Activated T-helper 1 cell treated with anti-CD3 and anti-CD28 coated beads, Interleukin-12 subunit alpha, Interleukin-12 subunit beta, Interleukin-2, Interleukin-4 antibody, amounts not matched to agents 30 ng/mL and 10 ng/mL and 1 ng/mL, durations not matched to agents 14 hours and 24 hours and 36 hours (primary cell): Measurements from ENCODE around the gene TMEM72. TPM values are rescaled to one million over a fixed set of nuclear protein-coding genes. Genes with fewer than 3 reads are reported as not detected.
"Not testable (repeated sequence)": the region's sequence is repeated elsewhere in the genome, so short reads cannot be mapped to it uniquely, and the experiment has no call there.

Source experiments
- DNase-seq: peaks from one replicate; pipeline ENCODE4 v3.0.0; 2021; ENCODE audit warnings: low spot score
- H3K27ac Mint-ChIP-seq: one replicate; pipeline ENCODE4 v1.8.0; 2021; ENCODE audit warnings: mild to moderate bottlenecking, mixed read lengths
- H3K27me3 Mint-ChIP-seq: one replicate; pipeline ENCODE4 v1.8.0; 2022; ENCODE audit warnings: mild to moderate bottlenecking, moderate library complexity, mixed read lengths; ENCODE audit not compliant: insufficient read depth
- H3K36me3 Mint-ChIP-seq: one replicate; pipeline ENCODE4 v1.8.0; 2021; ENCODE audit warnings: low read depth, mixed read lengths
- H3K4me1 Mint-ChIP-seq: one replicate; pipeline ENCODE4 v1.8.0; 2021; ENCODE audit warnings: low read depth, mixed read lengths
- H3K4me3 Mint-ChIP-seq: one replicate; pipeline ENCODE4 v1.8.0; 2021; ENCODE audit warnings: mild to moderate bottlenecking, moderate library complexity, mixed read lengths
- H3K9me3 Mint-ChIP-seq: one replicate; pipeline ENCODE4 v1.8.0; 2021; ENCODE audit warnings: mixed read lengths
- intact Hi-C: fragments of 100-400 bp; cut with micrococcal nuclease; formaldehyde crosslinking; loops from one replicate; pipeline ENCODE4 v1.15.1; 2024
- total RNA-seq: library from RNA; stranded (reverse); gene quantifications from 2 replicates; pipeline ENCODE4 v1.2.3, GENCODE V29; 2022

Gene TMEM72
- not detected in 2 replicates for total RNA-seq

DNA sequence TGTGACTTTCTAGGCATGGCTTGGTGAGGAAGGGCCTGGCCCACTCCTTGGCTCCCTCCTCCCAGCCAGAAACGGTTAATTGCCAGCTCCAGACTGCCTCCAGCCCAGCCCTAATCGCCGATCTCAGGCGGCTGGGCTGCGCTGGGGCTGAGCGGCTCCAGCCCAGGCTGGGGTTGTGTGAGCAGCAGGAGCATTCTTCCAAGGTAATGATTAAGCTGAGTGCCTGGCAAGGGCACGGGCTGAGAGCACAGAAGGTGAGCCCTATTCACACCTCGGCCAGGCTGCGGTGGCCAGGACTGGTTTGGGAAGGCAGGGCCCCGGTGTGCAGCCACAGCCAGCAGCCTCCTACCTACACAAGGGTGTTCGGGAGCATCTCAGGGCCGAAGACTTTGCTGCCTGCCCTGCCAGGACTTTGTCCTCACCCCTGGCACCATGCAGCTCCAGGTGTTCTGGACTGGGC lies at the start of gene TMEM72:
Gene TMEM72 (plus strand): TSS at position 257 of the 460 bp plus-strand sequence. CDS start 176 bp downstream, at position 433.
- no peak for DNase-seq
- Mint-ChIP-seq H3K36me3 (no peaks in the 10 kb centered on the region), H3K4me1 (peaks cover 14% of the 10 kb centered on the region), H3K27me3 (peaks cover 5% of the 10 kb centered on the region), H3K9me3 (no peaks in the 10 kb centered on the region), H3K27ac (no peak within 1 kb of the TSS), H3K4me3 (no peak within 1 kb of the TSS)
- intact Hi-C loops, result no loop called here

DNA sequence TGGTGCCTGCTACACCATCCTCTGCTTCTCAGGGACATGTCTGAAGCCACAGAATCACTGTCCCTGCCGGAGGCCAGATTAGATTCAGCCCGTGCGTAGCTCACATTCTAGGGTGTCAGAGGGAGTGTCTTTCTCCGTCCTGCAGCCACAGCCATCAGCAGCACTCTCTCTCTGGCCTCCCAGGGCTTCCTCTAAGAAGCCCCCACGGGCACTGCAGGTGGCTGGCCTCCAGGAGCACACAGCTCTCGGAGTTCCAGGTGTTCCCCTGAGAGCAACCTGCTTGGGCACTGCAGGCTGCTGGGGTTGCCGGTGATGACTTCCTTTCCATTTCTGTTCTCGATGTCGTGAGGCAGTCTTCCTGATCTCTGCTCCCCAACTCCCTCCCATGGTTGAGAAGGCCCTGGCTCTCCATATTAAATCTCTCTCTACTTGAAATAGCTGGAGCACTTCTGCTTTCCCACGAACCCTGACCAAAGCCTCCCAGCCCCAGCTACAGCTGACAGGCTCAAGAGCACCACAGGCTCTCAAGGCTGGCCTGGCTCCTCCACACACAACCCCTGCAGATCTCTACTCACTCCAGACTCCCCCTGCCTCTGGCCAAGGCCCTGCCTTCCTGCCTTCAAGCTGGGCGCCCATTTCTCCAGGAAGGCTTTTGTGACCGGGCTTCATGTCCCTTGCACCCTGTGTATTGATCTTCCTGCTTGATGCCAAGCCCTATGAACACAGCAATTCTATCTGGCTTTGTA lies 49.0 kb upstream of the TMEM72 start:
- Mint-ChIP-seq H3K27me3 (peaks cover 33% of the 10 kb centered on the region), H3K9me3 (no peaks in the 10 kb centered on the region)
- intact Hi-C loops, result no loop called here

DNA sequence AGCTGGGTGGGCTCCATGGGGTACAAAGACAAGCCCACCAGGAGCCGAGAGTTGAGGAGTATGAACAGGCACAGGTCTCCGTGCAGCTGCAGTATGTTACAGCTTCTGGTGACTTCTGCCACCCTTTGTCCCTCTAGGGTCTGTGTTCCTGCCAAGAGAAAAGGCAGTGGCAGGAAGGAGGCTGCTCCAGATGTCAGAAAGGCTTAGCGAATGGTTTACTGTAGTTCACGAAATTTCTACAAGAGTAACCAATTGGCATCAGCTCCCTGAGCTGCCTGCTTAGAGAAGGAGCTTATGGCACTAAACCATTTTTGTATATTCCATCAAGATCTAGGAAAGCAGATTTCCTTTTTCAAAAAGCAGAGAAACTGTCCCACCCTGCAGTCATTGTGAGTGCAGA lies 48.2 kb upstream of the TMEM72 start:
- Mint-ChIP-seq H3K4me3 (no peak overlapping the region), H3K27ac (no peak overlapping the region), H3K27me3 (peaks cover 40% of the 10 kb centered on the region), H3K36me3 (no peaks in the 10 kb centered on the region), H3K9me3 (no peaks in the 10 kb centered on the region), H3K4me1 (peaks cover 17% of the 10 kb centered on the region)
- intact Hi-C loops, result no loop called here
- DNase-seq, result no peak

More for the DNA sequence above, 49.0 kb upstream of the TMEM72 start:
- no peak overlapping the region for H3K27ac Mint-ChIP-seq
- no peak for DNase-seq
- no peaks in the 10 kb centered on the region for H3K36me3 Mint-ChIP-seq
- H3K4me1 Mint-ChIP-seq, result peaks cover 17% of the 10 kb centered on the region
- H3K4me3 Mint-ChIP-seq, result no peak overlapping the region

DNA sequence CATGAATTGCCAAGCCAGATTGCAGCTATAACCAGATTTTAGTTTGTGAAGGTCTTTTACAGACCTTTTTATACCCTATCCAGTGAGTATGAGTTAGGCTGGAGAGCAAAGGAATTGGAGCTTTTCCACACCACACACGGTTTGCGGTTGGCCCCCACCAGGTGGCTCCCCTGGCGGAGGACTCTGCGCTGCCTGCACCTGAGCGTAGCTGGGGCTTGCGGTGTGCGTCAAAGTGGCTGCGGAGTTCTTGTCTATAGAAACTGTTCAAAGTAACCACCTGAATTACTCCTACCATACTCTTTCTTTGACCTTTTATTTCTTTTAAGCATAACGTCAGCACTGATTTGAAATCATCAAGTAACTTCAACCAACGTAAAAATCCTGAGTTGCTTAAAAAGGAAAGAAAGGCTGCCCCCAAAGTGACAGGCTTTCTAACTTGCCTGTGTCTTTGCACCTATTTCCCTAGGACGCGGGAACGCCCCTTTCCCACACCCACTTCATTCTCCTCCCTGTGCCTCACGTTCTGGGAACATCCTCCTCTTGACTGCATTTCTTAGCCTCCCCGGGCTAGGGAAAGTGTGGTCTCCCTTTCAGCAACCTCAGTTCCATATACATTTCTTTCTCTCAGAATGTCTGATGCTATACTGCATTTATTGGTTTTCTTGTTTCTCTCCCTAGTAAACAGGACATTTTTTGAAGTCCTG lies 47.6 kb upstream of the TMEM72 start:
- Mint-ChIP-seq H3K27me3 (peaks cover 44% of the 10 kb centered on the region), H3K4me3 (peak overlapping the region; percentile 89), H3K9me3 (no peaks in the 10 kb centered on the region), H3K36me3 (no peaks in the 10 kb centered on the region), H3K27ac (no peak overlapping the region), H3K4me1 (peaks cover 17% of the 10 kb centered on the region)
- intact Hi-C loops, result loop anchor here (1.0 kb wide), 2 partner anchors 15 to 1192 kb away; no protein-coding TSS in a partner anchor
- DNase-seq, result no peak

DNA sequence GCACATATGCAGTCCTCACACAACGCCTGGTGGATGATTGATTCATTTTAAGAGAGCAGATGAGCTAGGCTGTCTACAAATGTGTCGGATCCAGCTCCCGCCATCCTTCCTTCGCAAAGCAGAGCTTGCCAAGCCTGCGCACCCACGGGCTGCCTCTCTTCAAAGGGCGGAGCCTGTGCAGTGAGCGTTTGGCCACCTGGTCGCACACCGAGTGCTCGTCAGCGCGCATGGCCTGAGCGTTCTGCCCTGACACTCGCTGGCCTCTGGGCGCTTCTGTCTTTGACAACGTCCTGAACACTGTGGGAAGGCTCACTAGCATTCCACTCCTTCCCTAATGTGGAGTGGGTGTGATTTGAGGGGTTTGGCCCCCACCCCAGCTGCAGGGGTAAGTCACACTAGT lies 47.1 kb upstream of the TMEM72 start:
- H3K4me1 Mint-ChIP-seq, result peaks cover 17% of the 10 kb centered on the region
- H3K9me3 Mint-ChIP-seq, result no peaks in the 10 kb centered on the region
- H3K4me3 Mint-ChIP-seq, result peak overlapping the region; percentile 89
- DNase-seq, result no peak
- H3K36me3 Mint-ChIP-seq, result no peaks in the 10 kb centered on the region
- peak overlapping the region; percentile 43 for H3K27ac Mint-ChIP-seq
- H3K27me3 Mint-ChIP-seq, result peaks cover 48% of the 10 kb centered on the region
- intact Hi-C loops, result loop anchor here (1.0 kb wide), 2 partner anchors 14 to 1193 kb away; no protein-coding TSS in a partner anchor

DNA sequence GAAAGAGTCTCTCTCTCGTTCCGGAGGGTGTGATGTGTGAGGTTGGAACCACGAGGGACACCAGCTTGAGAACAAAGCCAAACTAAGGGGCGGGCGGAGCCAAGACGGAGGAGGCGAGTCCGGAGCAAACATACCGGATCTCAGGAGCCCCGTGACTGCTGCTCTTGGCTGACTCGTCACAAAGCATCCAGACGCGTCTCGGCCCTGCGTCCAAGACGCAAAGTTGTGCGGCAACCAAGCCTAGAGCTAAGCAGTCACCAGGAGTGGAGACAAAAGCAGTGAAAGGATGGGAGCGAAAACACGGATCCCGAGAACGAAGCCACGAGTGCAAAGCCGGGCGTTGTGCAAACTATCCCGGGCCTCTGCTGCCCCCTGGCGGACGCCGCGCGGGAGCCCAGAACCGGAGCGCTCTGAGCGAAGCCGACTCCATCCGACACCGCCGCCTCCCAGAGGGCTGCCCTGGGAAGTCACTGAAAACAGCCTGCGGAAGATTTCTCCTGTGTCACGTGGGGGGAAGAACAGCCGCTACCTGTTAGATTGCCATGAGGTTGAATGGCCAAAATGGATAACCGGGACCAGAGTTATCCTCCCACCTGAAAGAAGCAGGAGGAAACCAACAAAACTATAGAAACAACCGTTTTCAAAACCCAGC lies 46.4 kb upstream of the TMEM72 start:
- DNase-seq, result peak; percentile 72
- peaks cover 51% of the 10 kb centered on the region for H3K27me3 Mint-ChIP-seq
- peaks cover 17% of the 10 kb centered on the region for H3K4me1 Mint-ChIP-seq
- H3K4me3 Mint-ChIP-seq, result peak overlapping the region; percentile 89
- H3K27ac Mint-ChIP-seq, result peak overlapping the region; percentile 54
- H3K9me3 Mint-ChIP-seq, result no peaks in the 10 kb centered on the region
- intact Hi-C loops, result loop anchor here (1.0 to 5.0 kb wide), 3 partner anchors 14 to 1193 kb away; partner anchors contain the start of gene CXCL12
- H3K36me3 Mint-ChIP-seq, result no peaks in the 10 kb centered on the region

DNA sequence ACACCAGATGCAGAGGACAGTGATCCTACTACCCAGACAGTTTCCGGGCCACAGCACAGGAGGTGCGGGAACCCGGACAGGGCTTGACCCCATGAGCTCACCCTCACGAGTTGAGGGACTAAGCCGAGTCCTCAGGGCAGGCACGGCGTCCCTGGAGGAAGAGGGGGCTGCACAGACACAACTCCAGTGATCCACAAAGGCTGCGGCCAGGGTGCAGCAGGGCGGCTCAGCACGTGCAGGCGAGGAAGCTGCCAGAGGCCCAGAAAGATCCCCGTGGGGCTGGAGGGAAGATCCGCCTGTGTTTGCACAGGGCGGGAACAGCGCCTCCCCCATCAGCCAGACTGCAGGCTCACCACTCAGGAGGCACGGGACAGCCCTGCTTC lies 45.9 kb upstream of the TMEM72 start:
- DNase-seq, result no peak
- Mint-ChIP-seq H3K27ac (no peak overlapping the region), H3K27me3 (peaks cover 56% of the 10 kb centered on the region), H3K36me3 (no peaks in the 10 kb centered on the region), H3K9me3 (no peaks in the 10 kb centered on the region), H3K4me3 (no peak overlapping the region), H3K4me1 (peaks cover 17% of the 10 kb centered on the region)
- intact Hi-C loops, result loop anchor here (5.0 kb wide), 1 partner anchor 478 kb away; the partner anchor contains the start of gene CXCL12

DNA sequence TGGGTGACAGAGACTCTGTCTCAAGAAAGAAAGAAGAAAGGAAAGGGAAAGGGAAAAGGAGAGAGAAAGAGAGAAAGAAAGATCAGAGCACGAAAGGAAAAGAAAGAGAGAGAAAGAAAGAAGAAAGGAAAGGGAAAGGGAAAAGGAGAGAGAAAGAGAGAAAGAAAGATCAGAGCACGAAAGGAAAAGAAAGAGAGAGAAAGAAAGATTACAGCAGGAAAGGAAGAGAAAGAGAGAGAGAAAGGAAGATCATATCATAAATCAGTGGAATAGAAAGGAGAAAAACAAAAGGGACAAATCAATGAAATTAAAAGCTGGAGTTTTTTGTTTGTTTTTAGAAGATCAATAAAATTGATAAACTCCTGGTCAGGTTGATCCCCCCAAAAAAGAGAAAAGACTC lies 44.8 kb upstream of the TMEM72 start:
- peaks cover 58% of the 10 kb centered on the region for H3K27me3 Mint-ChIP-seq
- intact Hi-C loops, result loop anchor here (5.0 kb wide), 1 partner anchor 479 kb away; the partner anchor contains the start of gene CXCL12

DNA sequence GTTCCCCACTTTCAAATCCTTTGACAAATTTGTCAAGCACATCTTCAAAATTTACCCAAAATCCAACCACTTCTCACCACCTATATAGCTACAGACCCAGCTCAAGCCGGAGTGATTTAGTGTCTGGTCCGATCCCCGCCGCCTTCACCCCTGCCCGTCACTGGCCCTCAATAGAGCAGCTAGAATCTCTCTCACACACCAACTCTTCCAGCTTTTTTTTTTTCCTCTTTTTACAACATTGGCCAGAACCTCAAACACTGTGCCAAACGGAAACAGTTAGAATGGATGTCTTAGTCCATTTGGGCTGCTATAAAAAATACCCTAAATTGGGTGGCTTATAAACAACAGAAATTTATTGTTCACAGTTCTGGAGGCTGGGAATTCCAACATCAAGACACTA lies 41.1 kb upstream of the TMEM72 start:
- intact Hi-C loops, result no loop called here
- no peaks in the 10 kb centered on the region for H3K9me3 Mint-ChIP-seq
- no peak for DNase-seq
- H3K4me1 Mint-ChIP-seq, result peaks cover 3% of the 10 kb centered on the region
- H3K27me3 Mint-ChIP-seq, result peaks cover 41% of the 10 kb centered on the region
- H3K36me3 Mint-ChIP-seq, result no peaks in the 10 kb centered on the region
- no peak overlapping the region for H3K27ac Mint-ChIP-seq
- H3K4me3 Mint-ChIP-seq, result no peak overlapping the region

More for the DNA sequence above, 44.8 kb upstream of the TMEM72 start:
- H3K4me3 Mint-ChIP-seq, result peak overlapping the region; percentile 27
- H3K9me3 Mint-ChIP-seq, H3K36me3 Mint-ChIP-seq, H3K27ac Mint-ChIP-seq, DNase-seq: not testable (repeated sequence)
- peaks cover 17% of the 10 kb centered on the region for H3K4me1 Mint-ChIP-seq

DNA sequence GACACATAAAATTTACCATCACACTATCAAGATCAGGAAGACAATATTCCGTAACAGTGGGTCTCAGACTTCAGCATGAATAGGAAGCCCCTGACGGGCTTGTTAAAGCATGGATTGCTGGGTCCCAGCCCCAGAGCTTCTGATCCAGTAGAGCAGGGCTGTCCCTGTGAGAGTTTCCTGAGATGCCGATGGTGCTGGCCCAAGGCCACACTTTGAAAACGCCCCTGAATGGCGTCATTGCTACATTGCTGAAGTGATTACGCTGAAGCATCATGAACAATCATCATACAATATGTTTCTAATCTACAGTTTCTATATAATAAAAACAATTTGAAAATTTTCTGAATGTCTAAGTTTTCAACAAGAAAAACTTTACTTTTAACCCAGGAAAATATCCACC lies 38.0 kb upstream of the TMEM72 start:
- intact Hi-C loops, result no loop called here
- H3K27me3 Mint-ChIP-seq, result peaks cover 21% of the 10 kb centered on the region
- no peaks in the 10 kb centered on the region for H3K9me3 Mint-ChIP-seq
- H3K27ac Mint-ChIP-seq, result no peak overlapping the region
- H3K4me3 Mint-ChIP-seq, result no peak overlapping the region
- no peak for DNase-seq
- H3K4me1 Mint-ChIP-seq, result no peaks in the 10 kb centered on the region
- H3K36me3 Mint-ChIP-seq, result no peaks in the 10 kb centered on the region

DNA sequence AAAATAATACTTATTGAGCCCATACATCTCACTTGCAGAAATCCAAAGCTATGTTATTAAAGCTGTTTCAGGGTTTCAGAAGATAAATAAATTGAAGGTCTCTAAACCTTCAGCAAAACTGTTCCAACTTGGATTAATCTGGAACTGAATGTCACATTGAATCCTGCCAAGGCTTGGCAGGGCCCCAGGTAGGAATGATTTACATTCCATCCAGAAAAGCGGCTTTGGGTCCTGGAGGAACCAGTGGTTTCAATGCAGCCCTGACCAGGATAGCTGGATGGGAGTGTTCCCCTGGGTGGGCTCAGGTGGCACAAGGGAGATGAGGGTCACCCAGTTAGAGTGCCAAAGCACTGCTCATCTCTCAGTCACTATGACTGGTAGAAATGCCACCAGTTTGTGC lies 37.0 kb upstream of the TMEM72 start:
- H3K27ac Mint-ChIP-seq, result no peak overlapping the region
- intact Hi-C loops, result no loop called here
- no peak for DNase-seq
- H3K36me3 Mint-ChIP-seq, result no peaks in the 10 kb centered on the region
- no peaks in the 10 kb centered on the region for H3K9me3 Mint-ChIP-seq
- peaks cover 8% of the 10 kb centered on the region for H3K4me1 Mint-ChIP-seq
- H3K4me3 Mint-ChIP-seq, result no peak overlapping the region
- H3K27me3 Mint-ChIP-seq, result peaks cover 12% of the 10 kb centered on the region

DNA sequence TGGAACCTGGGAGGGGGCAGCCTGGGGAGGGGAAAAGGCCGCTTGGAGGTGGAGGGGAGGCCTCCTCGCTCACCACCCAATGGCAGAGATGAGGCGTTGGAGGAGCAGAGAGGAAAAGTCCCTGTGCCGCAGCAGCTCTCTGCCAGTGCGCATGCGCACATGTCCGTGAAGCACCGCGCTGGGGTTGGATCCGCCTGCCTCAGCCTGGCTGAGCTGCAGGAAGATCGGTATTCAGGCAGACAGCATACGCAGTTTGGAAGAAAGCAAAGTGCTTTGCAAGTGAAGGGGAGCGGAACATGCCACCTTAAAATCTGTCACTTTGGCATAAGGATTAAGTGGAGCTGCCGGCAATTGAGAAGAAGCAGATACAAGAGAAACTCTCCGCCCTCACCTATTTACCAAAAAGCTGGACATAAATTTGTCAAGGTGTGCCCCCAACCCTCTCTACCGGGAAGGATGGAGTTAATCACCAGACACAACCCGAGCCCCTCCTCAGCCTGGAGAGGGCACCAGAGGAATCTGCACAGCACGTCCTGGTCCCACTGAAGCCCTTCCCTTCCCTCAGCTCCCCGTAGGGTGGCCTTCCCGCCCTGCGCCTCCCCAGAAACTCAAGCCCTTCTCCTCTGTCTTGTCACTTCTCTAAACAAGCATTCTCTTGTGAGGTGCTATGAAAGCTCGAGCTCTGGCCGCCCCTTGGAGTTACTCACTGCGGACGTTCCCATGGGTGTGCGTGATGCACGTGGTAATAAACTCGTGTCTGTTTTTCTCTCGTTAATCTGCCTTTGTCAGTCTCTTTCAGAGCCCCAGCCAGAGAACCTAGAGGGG lies 32.2 kb upstream of the TMEM72 start:
- no peaks in the 10 kb centered on the region for H3K36me3 Mint-ChIP-seq
- DNase-seq, result peak; percentile 78
- H3K27me3 Mint-ChIP-seq, result peaks cover 16% of the 10 kb centered on the region
- intact Hi-C loops, result loop anchor here (1.0 to 5.0 kb wide), 2 partner anchors 15 to 88 kb away; no protein-coding TSS in a partner anchor
- H3K4me1 Mint-ChIP-seq, result peaks cover 12% of the 10 kb centered on the region
- peak overlapping the region; percentile 81 for H3K27ac Mint-ChIP-seq
- H3K9me3 Mint-ChIP-seq, result no peaks in the 10 kb centered on the region
- H3K4me3 Mint-ChIP-seq, result peak overlapping the region; percentile 82
